HG03432 (cell line): ENCODE results near the gene MBP.

ENCODE experiments used
- ATAC-seq: cut with Tn5 transposase; IDR thresholded peaks from one replicate; pipeline ENCODE4 v1.9.1; 2021; ENCODE audit warnings: mild to moderate bottlenecking, moderate library complexity; ENCODE audit not compliant: unreplicated experiment

Gene MBP

DNA sequence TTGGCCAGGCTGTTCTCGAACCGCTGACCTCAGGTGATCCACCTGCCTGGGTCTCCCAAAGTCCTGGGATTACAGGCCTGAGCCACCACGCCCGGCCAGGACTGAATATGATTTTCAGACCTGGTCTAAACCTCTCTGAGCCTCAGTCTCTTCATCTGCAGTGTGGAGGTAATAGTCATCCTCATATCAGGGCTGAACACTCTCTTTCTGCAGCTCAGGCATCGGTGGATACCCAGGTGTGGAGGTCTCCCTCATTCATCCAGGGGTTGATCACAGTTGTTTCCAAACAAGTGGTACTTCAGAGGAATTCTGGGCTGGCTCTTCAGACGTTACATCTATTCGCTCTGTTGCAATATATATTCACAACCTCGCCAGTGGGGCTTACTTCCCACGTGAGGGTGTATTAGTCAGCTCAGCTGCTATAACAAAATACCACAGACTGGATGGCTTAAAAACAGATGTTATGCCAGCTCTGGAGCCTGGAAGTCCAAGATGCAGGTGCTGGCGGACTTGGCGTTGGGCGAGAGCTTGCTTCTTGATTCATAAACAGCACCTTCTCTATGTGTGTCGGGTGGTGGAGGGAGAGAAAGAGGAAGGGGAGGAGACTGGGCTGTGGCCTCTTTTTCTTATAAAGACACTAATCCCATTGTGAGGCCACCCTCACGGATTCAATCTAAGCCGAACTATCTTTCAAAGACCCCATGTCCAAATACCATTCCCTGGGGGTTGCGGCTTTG is 2.9 kb upstream of the MBP start:
- no peak for ATAC-seq

DNA sequence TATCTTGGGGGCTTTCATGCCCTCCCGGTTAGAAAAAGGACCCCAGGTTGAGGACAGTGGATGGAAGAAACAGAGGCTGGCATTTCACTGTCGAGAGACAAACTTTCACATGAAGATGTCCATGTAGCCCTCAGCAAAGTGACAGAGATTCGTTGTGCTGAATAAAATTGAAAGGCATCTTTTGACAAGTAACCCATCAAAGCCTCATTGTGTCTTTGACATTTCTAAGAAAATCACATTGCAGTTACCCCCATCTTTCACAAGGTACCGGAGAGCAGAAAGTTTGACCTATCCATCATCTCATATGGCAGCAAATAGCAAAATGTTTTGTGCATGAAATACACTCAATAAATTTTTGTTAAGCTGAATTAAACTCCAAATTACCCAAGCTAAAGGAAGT is 2.0 kb upstream of the MBP start:
- ATAC-seq, result no peak

DNA sequence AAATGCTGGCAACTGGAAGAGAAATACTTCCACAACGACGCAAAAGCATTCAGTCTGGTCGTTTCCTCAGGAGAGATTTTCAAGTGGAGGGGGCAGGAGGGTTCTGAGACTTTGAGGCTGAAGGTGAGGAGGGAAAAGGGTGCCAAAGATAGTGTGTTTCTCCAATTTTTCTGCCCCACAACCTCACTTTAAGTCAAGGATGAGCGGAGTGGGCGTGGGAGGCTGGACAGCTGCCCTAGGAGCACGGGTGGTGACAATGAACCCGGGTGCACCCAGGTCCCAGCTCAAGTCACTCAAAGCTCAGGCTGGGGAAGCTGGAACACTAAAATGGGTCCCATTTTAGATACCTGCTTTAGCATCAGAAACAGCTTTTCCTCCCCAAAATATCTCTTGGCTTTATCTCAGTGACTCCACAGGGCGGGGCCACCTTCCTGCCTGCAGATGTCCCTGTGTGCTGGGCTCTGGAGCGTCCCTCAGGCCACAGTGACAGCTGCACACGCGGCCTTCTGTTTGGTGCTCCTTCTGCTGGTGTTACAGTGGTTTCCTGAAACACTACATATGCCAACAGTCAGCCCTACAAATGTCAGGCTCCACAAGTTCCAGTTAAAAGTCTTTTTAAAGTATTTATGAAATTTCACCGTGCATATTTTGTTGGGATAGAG is 1.4 kb upstream of the MBP start:
- peak; percentile 21 for ATAC-seq

GRCh38 chr18:77133051-77133834 is 660 bp upstream of the MBP start:
- ATAC-seq, result no peak

GRCh38 chr18:77131652-77132368 is 773 bp downstream of the MBP start:
- peak; percentile 64 for ATAC-seq

DNA sequence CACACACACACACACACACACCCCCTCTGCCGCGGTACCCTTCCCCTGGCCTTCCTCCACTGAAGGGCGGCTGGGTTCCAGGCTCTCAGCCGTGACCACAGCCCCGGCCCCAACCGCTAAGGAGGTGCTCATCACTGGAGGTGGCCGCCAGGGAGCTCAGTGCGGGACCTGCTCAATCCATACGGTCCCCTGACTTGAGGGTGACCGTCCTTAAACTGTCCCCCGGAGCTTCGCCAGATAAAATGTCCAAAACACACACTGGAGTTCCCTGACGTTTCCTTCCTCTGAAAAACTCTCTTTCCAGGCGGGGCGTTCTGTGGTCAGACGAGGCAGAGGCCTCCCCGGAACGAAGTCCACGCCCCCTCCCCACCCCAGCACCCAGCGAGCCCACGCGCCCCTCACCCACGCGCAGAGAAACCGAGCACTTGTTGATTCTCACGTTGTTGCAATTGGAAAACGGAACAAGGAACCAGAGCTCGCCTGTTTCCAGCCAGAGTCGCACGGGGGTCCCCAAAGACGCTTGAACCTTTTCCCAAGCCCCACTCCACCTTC is 1.4 kb downstream of the MBP start:
- ATAC-seq, result no peak

- ATAC-seq, result no peak
Observed at GRCh38 chr18:77130229-77131099, 2.1 kb downstream of the MBP start.

GRCh38 chr18:77129150-77129551 is 3.4 kb downstream of the MBP start:
- ATAC-seq, result no peak

GRCh38 chr18:77127769-77128671 is 4.6 kb downstream of the MBP start:
- peak; percentile 24 for ATAC-seq

DNA sequence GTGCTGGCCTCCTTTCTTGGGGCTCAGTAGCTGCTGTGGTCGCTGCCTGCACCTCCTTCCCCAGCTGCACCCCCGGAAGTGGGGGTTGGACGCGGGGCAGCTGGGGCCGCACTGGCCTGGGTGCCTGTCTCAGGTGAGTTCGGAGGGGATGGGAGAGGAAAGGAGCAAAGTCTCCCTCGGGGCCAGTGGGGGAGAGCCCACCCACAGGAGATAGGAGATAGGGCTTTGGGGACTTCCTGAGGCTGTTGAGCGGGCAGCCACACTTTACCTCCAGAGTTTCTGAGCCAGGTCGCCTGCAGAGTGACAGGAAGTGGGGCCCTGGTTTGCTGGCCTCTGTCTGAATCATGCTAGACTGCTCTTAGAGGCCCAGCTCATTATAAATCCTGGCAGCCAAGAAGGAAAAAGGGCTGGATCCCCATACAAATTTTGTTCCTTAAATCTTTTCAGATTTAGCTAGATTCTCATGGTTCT is 8.1 kb downstream of the MBP start:
- ATAC-seq, result peak; percentile 76

DNA sequence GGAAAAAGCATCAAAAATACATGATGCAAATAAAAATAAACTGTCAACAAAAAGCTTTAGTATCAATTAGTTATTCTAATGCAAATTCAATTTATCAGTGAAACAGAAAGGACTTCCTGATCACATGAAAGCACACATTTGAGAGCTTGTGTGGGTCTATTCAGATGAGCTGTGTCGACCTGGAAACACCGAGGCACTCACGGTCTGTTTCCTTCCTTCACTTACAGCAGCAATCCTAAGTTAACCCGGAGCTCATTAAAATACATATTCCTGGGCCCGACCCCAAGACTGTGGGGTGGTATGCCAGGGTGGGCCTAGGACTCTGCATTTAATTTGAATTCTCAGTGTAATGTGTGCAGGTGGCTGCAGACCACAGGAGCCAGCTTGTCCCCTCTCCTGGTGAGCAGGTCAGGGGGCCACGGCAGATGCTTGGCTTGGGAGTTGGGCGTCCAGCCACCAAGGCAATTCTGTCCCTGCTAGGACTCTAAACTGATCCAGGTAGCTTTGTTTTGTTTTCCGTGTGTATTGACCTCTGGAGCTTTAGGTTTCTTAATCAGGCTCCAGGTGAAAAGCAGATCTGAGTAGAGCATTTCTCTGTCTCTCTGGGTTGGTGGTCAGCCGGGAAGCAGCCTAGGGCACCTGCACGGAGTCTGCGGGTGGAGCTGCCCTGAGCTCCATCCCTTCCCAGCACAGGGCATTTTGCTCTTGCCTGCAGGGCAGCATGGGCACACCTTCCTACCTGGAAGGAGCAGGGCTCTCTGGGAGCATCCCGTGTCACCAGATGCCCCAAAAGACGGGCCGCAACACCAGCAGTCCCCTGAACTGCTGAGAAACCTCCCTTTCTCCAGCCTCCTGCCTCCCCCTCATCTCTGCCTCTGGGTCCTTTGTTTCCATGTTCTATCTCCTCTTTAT is 9.0 kb downstream of the MBP start:
- ATAC-seq, result no peak

GRCh38 chr18:77121523-77121922 is 11.1 kb downstream of the MBP start:
- ATAC-seq, result no peak

DNA sequence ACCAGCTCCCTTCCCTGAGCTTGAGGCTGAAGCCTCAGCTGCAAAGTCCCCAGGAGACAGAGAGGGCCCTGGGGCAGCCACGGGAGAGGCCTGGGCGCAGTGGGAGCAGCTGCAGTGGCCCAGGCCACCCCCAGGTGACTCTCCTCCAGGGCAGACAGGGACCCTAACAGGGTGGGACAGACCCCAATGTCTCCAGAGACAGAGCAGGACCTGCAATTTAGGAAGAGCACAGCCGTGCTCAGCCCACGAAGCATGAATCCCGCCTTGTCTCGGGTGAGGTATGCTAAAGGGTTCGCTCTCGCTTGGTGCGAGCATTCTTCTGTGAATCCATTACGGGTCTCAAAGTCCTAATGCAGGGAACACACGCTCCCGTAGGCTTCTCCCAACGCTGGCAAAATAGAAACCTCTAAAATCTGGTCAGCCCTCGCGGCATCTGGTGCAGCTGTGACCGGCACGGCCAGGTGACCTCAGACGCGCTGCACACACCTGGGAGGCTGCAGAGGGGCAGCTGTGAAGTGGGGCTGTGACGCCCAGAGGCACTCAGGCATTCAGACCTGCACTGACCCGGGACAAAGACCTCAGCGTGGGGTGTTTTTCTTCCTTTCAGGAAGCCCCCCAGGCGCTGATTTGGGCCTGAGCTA is 12.6 kb downstream of the MBP start:
- no peak for ATAC-seq

- ATAC-seq, result no peak
Observed at GRCh38 chr18:77119101-77119850, 13.3 kb downstream of the MBP start.

GRCh38 chr18:77118256-77119090 is 14.1 kb downstream of the MBP start:
- ATAC-seq, result no peak
